Sigmoid colon (tissue), 7 donors: ENCODE results near the gene EEF1A2. TPM values are rescaled to one million over a fixed set of nuclear protein-coding genes. Genes with fewer than 3 reads are reported as not detected.

Experiments used
- DNase-seq: peaks from one replicate; pipeline ENCODE4 v3.0.0-alpha.2; 2019
- H3K27ac ChIP-seq, 4 donors: fragments of 200-600 bp; sonication (generic); one replicate each; pipeline ENCODE4 v1.5.1; 2016 to 2019; ENCODE audit warnings: mild to moderate bottlenecking in 1 of 4
- H3K27me3 ChIP-seq, 3 donors: fragments of 200-600 bp; sonication (generic); one replicate each; pipeline ENCODE4 v1.5.1; 2019; ENCODE audit warnings: mild to moderate bottlenecking in 1 of 3
- H3K36me3 ChIP-seq, 4 donors: fragments of 200-600 bp; sonication (generic); one replicate each; pipeline ENCODE4 v1.5.1; 2016 to 2019
- H3K4me1 ChIP-seq, 4 donors: fragments of 200-600 bp; sonication (generic); one replicate each; pipeline ENCODE4 v1.5.1; 2017 to 2019
- H3K4me3 ChIP-seq, 4 donors: fragments of 200-600 bp; sonication (generic); one replicate each; pipeline ENCODE4 v1.5.1; 2017 to 2019; ENCODE audit warnings: mild to moderate bottlenecking in 2 of 4, moderate library complexity in 1 of 4
- H3K9me3 ChIP-seq, 4 donors: fragments of 200-600 bp in 3 of 4; sonication (generic) in 3 of 4; one replicate each; pipeline versions ENCODE4 v1.5.1 to v1.6.1; 2013 to 2019
- CTCF ChIP-seq, 4 experiments: fragments of 450-650 bp in 3 of 4; fragments of 200-600 bp in 1 of 4; IDR thresholded peaks; one replicate each; pipeline ENCODE4 v1.5.1; 2016 to 2019; ENCODE audit warnings: antibody characterized with exemption in 4 of 4, mild to moderate bottlenecking in 3 of 4, moderate library complexity in 2 of 4
- EP300 ChIP-seq, 4 donors: sonication (generic); formaldehyde crosslinking; IDR thresholded peaks; one replicate each; pipeline ENCODE4 v1.6.1; 2017; ENCODE audit warnings: antibody characterized with exemption in 4 of 4
- POLR2A ChIP-seq, 2 donors: fragments of 450-650 bp; IDR thresholded peaks; one replicate each; pipeline ENCODE4 v1.6.1; 2016; ENCODE audit warnings: antibody characterized with exemption in 2 of 2, mild to moderate bottlenecking in 2 of 2, moderate library complexity in 2 of 2
- POLR2AphosphoS5 ChIP-seq, 4 donors: sonication (generic); formaldehyde crosslinking; IDR thresholded peaks; one replicate each; pipeline ENCODE4 v1.6.1; 2017; ENCODE audit warnings: antibody characterized with exemption in 4 of 4
- WGBS, 2 donors: extraction: QIAGEN DNeasy Blood & Tissue Kit; methylation state at CpG; one replicate each; pipeline ENCODE4 v1.1.7; 2013; 5-methylcytosine and 5-hydroxymethylcytosine counted together
- intact Hi-C: fragments of 100-400 bp; cut with DNase I; formaldehyde crosslinking; loops from one replicate; pipeline ENCODE4 v1.15.1; 2023
- polyA plus RNA-seq, 3 donors: library from polyadenylated mRNA; stranded (reverse); fragments of 200-250 nt; gene quantifications; one replicate each; pipeline ENCODE4 v1.2.3, GENCODE V29; 2013
- total RNA-seq, 4 donors: library from RNA; depleted of rRNA; stranded (reverse); fragments of >200 nt; gene quantifications; one replicate each; pipeline ENCODE4 v1.1.0, GENCODE V29; 2016
- donor health status: healthy with polysubstance abuse.
- donor health status: Bipolar disorder and iron deficiency.
- donor health status: healthy.

Gene EEF1A2
- total and polyA plus RNA-seq, 7 donors: 2.8 to 14.3 (median 7.8) TPM

GRCh38 chr20:63472862-63473390, 26.0 kb downstream of the EEF1A2 start:
- Histone ChIP-seq H3K4me1 (peaks cover 0 to 13% (median 12%) of the 10 kb centered on the region in 4 donors), H3K9me3 (no peaks in the 10 kb centered on the region), H3K27me3 (peaks cover 30 to 94% (median 70%) of the 10 kb centered on the region in 3 donors), H3K27ac (no peak overlapping the region), H3K36me3 (no peaks in the 10 kb centered on the region), H3K4me3 (no peak overlapping the region)
- DNase-seq: no peak
- TF ChIP-seq POLR2AphosphoS5 (IDR thresholded peaks at IDR 0.05): no peak
- no peak for TF ChIP-seq CTCF (IDR thresholded peaks at IDR 0.05)
- TF ChIP-seq EP300 (IDR thresholded peaks at IDR 0.05): no peak
- no peak for TF ChIP-seq POLR2A (IDR thresholded peaks at IDR 0.05)
- intact Hi-C loops: no loop called here
- WGBS, 2 donors: 58 to 61% methylated on average over 11 of the region's 13 CpGs

- intact Hi-C loops: no loop called here
- H3K27ac ChIP-seq: no peak within 1 kb of the TSS
- no peak for DNase-seq
- peaks cover 30 to 94% (median 68%) of the 10 kb centered on the region in 3 donors for H3K27me3 ChIP-seq
- no peaks in the 10 kb centered on the region for H3K36me3 ChIP-seq
- WGBS, 2 donors: 1 to 2% methylated on average over 110 to 111 of the region's 111 CpGs
- peaks cover 0 to 13% (median 12%) of the 10 kb centered on the region in 4 donors for H3K4me1 ChIP-seq
- H3K4me3 ChIP-seq: peak within 1 kb of the TSS in 1 of 4 donors; percentile 15
- no peaks in the 10 kb centered on the region for H3K9me3 ChIP-seq
- TF ChIP-seq POLR2A (IDR thresholded peaks at IDR 0.05) (no peak), CTCF (IDR thresholded peaks at IDR 0.05) (no peak), POLR2AphosphoS5 (IDR thresholded peaks at IDR 0.05) (no peak)
Observed at GRCh38 chr20:63471981-63472831, 26.7 kb downstream of the EEF1A2 start, which contains the start of gene KCNQ2. Gene KCNQ2 (minus strand): TSS chr20:63472655. CDS start chr20:63472463, 192 bp downstream.

GRCh38 chr20:63471717-63471980, 27.2 kb downstream of the EEF1A2 start:
- Histone ChIP-seq H3K4me1 (peaks cover 0 to 13% (median 12%) of the 10 kb centered on the region in 4 donors), H3K27me3 (peaks cover 30 to 93% (median 62%) of the 10 kb centered on the region in 3 donors), H3K4me3 (peak overlapping the region in 1 of 4 donors; percentile 15), H3K36me3 (no peaks in the 10 kb centered on the region), H3K9me3 (no peaks in the 10 kb centered on the region), H3K27ac (no peak overlapping the region)
- 3% methylated on average over 27 of the region's 27 CpGs for WGBS, 2 donors
- no peak for TF ChIP-seq EP300 (IDR thresholded peaks at IDR 0.05)
- no peak for TF ChIP-seq POLR2AphosphoS5 (IDR thresholded peaks at IDR 0.05)
- TF ChIP-seq POLR2A (IDR thresholded peaks at IDR 0.05): no peak
- DNase-seq: no peak
- intact Hi-C loops: no loop called here

GRCh38 chr20:63471002-63471716, 27.7 kb downstream of the EEF1A2 start:
- Histone ChIP-seq H3K4me3 (no peak overlapping the region), H3K9me3 (no peaks in the 10 kb centered on the region), H3K27ac (no peak overlapping the region), H3K27me3 (peaks cover 30 to 91% (median 60%) of the 10 kb centered on the region in 3 donors), H3K36me3 (no peaks in the 10 kb centered on the region), H3K4me1 (peaks cover 0 to 13% (median 12%) of the 10 kb centered on the region in 4 donors)
- no peak for DNase-seq
- TF ChIP-seq CTCF (IDR thresholded peaks at IDR 0.05) (no peak), EP300 (IDR thresholded peaks at IDR 0.05) (no peak), POLR2A (IDR thresholded peaks at IDR 0.05) (no peak), POLR2AphosphoS5 (IDR thresholded peaks at IDR 0.05) (no peak)
- WGBS, 2 donors: 11 to 12% methylated on average over 46 of the region's 46 CpGs
- intact Hi-C loops: no loop called here

DNA sequence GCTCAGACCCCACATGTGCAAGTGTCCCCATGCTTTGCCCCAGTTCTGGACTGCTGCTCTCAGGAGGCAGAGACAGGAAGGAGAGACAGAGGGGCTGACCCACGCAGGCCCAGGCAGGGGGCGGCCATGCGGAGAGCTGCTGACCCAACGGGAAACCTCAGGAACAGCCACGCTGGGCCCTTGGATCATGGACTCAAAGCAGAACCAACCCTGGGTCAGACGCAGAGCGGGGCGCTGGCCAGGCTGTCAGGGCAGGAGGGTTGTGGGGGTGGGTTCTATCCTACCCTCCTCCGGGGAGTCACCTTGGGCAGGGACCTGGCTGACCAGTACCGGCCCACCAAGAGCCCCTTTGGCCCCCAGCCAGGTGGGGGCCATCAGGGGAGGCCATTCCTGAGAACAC, 28.5 kb downstream of the EEF1A2 start:
- Histone ChIP-seq H3K36me3 (no peaks in the 10 kb centered on the region), H3K27me3 (peaks cover 30 to 91% (median 53%) of the 10 kb centered on the region in 3 donors)

More for the DNA sequence above, 28.5 kb downstream of the EEF1A2 start:
- Histone ChIP-seq H3K27ac (no peak overlapping the region), H3K4me1 (peaks cover 0 to 13% (median 12%) of the 10 kb centered on the region in 4 donors), H3K4me3 (no peak overlapping the region), H3K9me3 (no peaks in the 10 kb centered on the region)
- intact Hi-C loops: no loop called here
- 68 to 76% methylated on average over 10 of the region's 10 CpGs for WGBS, 2 donors
- no peak for DNase-seq
- TF ChIP-seq CTCF (IDR thresholded peaks at IDR 0.05): no peak
